HG03135 (cell line): ENCODE measurements around the gene MUCL1.
"Not testable (repeated sequence)": the region's sequence is repeated elsewhere in the genome, so short reads cannot be mapped to it uniquely, and the experiment has no call there.

Experiments used
- ATAC-seq: cut with Tn5 transposase; IDR thresholded peaks from one replicate; pipeline ENCODE4 v1.9.1; 2021; ENCODE audit warnings: mild to moderate bottlenecking, moderate library complexity; ENCODE audit not compliant: unreplicated experiment

Gene MUCL1, protein sequence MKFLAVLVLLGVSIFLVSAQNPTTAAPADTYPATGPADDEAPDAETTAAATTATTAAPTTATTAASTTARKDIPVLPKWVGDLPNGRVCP

DNA sequence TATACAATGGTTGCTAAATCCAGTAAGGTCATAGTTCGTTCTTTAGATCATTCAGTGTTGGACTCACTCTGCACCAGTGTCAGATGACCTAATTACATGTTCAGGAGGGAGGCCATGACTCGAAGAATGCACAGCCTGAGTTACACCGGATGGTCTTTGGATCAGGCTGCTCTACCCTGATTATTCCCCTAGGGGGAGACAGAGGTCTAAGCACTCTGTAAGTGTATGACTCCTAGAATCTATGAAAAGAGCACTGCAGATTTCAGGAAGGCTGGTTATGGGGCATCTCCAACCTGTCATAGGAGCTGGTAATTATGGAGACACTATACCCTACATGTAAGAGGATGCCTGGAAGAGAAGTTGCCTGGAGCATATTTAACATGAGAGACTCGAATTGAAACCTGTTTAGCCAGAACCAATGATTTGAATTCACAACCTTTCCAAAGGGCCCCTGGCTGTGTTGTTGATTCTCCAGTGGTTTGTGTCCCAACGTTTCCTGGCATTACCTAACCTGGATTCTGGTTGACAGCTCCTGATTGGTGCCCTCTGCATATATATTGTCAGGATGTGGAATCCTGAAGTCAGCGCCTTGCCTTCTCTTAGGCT, at the start of gene MUCL1:
Gene MUCL1 (plus strand): TSS at position 584 of the 606 bp plus-strand sequence. CDS start 67 bp downstream, outside the sequence.
- ATAC-seq = peak; percentile 98

DNA sequence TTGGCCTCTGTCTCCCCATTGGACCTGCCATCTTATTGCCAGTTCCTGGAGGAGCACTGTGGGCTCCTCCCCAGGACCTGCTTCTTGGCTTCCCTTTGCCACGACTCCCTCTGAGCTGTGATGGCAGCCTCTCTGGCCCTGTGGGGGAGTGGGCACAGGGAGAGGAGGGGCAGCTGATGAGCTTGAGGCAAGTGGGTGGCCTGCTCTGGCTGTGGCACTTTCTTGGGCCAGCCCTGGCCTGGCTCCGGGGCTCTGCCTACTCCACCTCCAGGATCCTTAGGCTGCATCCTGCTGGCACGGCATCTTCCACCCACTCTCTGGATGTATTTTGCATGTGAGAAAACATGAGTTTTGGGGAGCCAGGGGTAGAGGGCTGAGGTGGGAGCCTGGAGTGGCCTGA, 32.6 kb upstream of the MUCL1 start:
- ATAC-seq = no peak

DNA sequence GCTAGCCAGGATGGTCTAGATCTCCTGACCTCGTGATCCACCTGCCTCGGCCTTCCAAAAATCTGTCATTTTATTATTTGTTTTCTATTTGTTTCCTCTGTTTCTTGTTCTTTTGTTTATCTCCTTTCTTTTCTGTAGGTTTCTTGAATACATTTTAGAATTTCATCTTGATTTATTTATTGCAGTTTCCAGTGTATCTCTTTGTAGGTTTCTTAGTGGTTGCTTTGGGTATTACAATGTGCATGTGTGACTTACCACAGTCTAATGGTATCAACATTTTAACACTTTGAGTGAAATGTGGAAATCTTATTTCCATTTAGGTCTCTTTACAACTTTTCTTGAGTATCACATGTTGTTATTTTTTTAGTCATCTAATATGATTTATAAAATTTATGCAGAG, 29.9 kb upstream of the MUCL1 start:
- ATAC-seq = no peak

DNA sequence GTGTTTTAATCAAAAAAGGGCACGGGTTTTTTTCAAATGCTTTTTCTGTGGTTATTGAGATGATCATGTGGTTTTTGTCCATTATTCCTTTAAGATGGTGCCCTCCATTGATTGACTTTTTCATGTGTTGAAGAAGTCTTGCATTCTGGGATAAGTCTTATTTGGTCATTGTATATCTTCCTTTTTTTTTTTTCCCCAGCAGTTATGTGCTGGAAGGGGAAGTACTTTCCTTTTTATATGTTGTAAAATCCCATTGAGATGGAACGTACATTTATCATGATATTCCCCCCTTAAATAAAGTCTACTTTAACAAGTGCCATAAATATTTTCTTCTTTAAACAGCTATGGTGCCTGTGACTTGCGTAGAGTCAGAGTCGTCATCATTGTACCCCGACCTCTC, 24.8 kb upstream of the MUCL1 start:
- ATAC-seq = no peak

DNA sequence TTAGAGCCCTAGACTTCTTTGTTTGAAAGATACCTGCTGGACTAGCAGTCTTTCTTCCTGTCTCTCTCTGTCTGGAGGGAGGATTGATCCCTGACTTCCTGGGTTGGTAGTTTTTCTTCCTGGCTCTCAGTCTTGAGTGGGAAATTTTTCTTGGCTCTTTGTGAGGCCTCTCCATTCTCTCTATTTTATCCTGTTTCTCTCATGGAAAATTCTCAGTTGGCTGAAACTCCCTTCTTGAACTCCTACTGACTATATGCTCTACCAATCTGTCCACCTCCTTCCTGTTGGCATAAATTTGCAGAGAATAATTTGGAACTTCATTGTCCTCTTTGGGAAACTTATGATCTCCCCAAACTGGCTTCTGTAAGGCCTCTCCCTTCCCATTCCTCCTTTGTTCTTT, 24.1 kb upstream of the MUCL1 start:
- no peak for ATAC-seq

DNA sequence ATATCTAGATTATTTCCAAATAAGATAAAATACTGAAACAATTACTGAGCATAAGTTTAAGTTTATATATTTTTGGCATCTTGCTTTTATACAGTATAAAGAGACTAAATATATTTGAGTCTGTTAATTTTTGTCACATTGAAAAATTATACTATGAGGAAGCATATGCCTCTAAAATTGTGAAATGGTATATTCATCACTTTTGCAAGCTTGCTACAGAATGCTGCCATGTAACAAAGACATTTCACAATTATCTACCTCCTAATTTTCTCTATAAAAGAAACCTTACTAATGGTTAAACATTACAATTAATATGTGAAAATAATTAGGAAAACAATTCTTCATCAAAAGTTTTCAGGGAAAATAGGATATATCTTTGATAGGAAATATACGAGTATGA, 22.7 kb upstream of the MUCL1 start:
- no peak for ATAC-seq

DNA sequence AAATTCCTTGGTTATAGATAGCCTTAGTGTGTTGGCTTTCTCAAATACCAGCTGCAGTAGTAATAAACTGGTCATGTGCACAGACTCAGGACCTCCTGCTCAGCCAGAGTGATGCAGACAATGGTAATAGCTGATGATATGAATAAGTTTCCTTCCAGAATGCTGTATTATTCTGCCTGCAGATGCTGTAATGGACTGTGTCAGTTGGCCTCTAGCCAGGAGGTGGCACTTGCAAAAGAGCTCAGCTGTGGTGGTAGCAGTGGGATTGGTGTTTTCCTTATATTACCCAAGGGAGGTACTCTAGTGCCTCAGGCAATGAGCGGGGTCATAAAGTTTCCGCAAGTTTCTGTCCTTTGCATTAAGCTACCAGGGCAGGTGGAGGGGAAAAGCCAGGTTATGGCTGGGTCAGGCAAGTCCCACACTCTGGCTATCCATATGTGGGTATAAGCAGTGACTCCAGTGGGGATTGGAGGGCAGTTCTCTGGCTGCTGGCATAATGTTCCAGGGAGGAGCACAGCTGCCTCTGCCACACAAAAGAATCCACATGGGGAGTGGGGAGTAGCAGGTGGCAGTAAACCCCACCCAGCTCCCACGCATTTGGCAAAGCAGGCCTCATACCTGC, 14.0 kb upstream of the MUCL1 start:
- no peak for ATAC-seq

DNA sequence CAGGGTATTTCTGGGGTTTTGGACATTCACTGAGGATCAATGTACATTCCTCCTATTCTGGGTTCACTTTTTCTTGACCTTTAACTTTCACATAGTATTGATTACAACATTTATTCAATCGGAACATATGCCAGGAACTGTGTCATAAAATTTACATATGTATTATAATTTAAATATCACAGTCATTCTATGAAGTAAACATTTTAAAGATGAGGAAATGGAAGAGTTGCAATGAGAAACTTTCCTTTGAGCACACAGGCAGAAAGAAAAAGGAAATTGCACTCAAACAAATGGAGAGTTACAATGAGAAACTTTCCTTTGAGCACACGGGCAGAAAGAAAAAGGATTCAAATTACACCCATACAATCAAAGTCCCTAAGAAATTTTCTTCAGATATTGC, 3.1 kb downstream of the MUCL1 start:
- no peak for ATAC-seq

DNA sequence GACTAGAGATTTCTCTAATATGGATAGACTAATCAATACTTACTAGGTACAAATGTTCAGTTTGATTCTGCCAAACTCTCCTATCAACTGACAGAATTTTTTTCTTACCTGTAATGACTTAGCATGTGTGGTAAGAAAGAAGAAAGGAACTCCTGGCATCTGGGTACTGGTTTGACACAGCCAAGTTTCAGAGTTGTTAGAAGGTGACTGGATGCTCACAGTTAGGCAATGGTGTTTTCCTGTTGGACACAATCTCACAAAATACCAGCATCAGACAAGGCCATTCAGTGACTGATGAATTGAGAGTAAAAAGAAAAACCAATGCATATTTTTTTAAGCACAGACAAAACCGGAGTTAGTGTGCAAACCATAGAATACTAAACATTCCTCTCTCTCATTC, 4.2 kb downstream of the MUCL1 start:
- no peak for ATAC-seq

DNA sequence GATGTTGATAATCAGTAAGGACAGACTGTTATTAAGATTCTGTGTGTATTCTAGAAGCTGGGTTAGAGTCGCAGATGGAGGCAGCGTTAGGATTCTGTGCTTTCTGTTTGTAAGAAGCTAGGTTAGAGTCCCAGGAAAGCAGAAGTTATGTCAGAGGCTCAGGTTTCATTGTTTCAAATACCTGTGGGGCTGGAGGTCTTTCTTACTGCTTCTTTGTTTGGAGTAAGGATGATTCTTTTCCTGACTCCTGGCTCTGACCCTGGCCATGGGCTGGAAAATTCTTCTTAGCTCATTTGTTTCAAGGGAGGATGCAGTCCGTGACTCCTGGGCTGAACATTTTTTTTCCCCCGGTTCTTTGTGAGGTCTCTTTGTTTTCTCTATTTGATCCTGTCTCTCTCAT, 5.2 kb downstream of the MUCL1 start:
- no peak for ATAC-seq

DNA sequence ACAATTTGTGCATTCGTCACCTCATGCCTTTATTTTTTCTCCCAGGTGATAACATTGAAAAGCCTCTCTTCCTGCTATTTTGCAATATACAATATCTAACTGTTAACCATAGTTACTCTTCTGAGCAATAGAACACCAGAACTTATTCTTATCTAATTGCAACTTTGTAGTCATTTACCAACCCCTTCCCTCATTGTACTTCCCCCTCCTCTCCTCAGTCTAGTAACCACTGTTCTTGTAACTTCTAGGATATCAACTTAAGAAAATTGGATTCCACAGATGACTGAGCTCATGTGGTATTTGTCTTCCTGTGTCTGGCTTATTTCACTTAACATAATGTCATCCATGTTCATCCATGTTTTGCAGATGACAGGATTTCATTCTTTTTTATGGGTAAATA, 7.6 kb downstream of the MUCL1 start:
- no peak for ATAC-seq

DNA sequence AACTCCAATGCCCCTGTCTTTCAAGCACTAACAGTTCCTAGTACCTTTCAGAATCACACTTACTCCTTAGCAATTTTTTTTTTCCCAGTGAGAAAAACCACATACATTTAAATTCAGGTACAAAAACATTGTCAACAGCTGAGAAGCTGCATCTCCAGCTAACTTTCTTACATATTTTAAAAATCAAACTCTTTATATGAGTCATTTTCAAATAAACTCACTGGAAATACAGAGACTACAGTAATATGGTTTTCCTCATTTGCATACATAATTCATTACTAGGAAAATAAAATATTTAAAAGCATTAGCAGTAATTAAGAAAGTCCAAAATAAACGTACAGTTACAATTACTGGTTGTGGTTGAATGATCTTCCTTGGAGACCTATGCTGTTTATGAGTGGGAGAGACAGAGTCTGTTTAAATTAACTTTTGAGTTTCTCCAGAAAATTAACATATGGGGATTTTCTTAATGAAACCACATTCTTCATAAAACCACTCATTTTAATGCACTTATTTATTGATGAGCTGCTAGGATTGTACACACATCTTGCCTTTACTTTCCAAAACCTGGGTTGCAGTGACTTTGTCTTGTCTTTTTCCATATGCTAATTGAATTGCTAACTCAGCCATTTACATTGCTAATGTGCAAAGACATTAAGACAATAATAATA, 9.8 kb downstream of the MUCL1 start:
- ATAC-seq = no peak

DNA sequence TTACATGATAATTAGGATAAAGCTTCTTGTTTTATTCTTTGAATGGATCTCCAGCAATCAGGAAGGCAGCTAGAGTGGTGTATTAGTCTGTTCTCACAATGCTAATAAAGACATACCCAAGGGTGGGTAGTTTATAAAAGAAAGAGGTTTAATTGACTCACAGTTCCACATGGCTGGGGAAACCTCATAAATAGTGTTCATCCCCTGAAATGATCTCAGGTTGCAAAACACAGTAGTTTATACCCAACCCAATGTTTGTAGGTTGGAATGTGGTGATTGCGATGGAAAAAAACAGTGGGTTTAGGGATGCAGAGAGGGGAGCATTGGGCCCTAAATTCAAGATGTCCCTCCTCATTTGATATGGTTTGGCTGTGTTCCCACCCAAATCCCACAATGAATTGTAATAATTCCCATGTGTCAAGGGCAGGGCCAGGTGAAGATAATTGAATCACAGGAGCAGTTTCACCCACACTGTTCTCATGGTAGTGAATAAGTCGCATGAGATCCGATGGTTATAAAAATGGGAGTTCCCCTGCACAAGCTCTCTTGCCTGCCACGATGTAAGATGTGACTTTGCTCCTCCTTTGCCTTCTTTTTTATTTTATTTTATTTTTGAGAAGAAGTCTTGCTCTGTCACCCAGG, 11.5 kb downstream of the MUCL1 start:
- ATAC-seq = no peak

DNA sequence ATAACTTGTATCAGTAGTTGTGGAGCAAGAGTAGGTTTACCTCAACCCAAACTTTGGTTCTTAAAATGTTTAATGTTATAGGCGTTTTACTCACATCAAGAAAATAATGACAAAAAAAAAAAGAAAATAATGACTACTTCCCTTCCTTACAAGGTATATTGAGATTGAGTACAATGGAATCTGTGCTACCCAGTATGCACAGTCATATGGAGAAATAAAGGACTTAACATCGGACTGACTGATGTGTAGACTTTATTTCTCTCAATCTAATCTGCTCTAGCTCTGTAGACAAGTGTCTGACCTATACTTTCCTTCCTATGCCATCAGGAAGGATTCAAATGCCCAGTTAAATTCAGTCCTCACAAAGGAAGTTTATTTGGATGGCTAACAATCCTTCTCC, 14.4 kb downstream of the MUCL1 start:
- ATAC-seq = no peak

DNA sequence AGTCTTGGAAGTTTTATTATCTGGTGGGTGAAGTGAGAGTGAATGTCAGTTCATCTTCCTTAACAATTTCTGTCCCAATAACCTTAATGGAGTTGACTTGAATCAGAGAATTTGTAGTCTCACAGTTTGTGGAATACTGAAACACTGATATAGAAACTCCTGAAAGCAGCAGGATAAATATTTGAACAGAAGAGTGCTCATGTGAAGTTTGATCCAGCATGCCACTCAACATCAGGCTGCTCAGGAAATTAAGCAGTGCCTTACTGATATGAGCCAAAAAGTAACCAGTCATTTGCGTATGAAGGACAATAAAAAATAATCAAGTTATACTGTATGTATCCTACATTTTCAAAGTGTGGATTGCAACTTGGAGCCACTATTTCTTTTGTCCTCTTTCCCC, 15.7 kb downstream of the MUCL1 start:
- no peak for ATAC-seq

DNA sequence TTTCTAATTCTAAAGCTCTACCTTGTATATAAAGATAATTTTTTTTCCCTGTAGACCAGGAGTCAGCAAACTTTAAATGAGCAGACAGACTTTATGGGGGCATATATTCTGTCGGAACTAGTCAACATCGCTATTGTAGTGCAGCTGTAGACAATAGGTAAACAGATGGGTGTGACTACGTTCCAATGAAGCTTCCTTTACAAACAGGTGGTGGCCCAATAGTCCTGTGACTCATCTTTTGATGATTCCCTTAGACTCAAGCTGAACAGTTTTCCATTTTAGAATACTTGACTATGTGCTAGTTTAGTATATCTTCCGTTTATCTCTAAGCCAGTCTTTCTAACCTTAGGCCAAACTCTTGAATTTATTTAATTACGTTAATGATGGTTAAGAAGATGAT, 16.3 kb downstream of the MUCL1 start:
- ATAC-seq = no peak

DNA sequence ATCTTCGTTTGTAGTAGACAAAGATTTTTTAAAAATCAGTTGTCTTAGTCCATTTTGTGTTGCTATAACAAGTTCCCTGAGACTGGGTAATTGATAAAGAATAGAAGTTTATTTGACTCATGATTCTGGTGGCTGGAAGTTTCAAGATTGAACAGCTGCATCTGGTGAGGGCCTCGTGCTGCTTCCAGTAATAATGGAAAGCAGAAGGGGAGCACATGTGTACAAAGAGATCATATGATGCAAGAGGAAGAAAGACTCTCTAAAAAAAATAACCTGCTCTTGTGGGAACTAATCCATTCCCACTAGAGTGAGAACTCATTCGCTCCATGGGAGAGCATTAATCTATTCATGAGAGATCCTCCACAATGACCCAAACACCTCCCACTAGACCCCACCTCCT, 24.8 kb downstream of the MUCL1 start:
- no peak for ATAC-seq

DNA sequence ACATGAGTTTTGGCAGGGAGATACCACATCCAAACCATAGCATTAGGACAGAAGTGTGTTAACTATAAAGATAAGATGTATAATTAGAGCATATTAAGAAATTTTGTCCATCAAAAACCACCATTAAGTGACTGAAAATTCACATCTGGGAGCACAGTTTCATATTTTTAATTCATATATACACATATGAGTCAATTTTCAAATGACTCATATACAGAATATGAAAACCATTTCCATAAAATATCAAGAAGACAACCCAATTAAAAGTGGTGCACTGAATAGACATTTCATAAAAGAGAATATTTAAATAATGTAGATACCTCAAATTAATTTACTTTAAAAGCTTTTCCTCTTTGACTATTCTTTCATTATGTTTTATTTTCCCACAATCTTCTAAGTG, 25.3 kb downstream of the MUCL1 start:
- ATAC-seq = no peak

DNA sequence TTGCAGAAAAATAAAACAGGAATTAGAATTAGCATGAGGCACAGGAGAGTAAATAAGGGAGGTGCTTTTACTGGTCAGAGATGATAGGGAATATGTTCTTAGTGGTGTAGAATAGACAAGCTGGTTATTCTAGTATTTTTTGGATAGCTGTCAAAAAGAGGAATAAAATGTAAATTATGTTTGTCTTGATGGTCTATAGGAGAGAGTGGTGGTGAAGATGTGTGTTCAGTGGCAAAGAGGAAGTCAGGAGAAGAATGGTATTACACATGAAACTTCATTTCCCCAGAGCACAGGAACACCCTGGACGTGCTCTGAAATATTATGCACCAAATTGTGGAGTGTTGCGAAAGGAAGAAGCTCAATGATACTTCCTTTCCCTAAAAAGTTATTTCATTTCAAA, 27.8 kb downstream of the MUCL1 start:
- no peak for ATAC-seq

DNA sequence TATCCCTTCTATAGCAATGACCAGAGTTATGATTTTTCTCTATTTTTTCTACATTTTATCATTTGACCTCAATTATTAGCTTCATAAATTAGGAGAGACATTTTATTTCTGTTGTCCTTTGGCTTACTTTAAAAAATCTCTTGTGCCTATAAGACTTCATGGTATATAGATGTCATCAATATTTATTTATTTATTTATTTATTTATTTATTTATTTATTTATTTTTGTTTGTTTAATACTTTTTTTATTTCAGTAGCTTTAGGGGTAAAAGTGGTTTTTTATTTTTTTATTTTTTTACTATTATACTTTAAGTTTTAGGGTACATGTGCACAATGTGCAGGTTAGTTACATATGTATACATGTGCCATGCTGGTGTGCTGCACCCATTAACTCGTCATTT, 28.3 kb downstream of the MUCL1 start:
- ATAC-seq = not testable (repeated sequence)

DNA sequence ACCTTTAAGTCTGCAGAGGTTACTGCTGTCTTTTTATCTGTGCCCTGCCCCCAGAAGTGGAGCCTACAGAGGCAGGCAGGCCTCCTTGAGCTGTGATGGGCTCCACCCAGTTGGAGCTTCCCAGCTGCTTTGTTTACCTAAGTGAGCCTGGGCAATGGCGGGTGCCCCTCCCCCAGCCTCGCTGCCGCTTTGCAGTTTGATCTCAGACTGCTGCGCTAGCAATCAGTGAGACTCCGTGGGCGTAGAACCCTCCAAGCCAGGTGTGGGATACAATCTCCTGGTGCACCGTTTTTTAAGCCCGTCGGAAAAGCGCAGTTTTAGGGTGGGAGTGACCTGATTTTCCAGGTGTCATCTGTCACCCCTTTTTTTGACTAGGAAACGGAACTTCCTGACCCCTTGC, 34.1 kb downstream of the MUCL1 start:
- not testable (repeated sequence) for ATAC-seq

DNA sequence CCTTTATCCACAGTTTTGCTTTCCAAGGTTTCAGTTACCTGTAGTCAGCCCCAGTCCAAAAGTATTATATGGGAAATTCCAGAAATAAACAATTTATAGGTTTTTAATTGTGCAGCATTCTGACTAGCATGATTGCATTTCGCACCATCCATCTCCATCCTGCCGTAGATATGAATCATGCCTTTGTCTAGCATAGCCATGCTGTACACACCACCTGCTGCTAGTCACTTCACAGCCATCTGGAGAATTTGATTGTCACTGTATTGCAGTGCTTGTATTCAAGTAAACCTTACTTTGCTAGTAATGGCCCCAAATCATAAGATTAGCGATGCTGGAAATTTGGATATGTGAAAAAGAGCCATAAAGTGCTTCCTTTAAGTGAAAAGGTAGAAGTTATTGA, 36.0 kb downstream of the MUCL1 start:
- ATAC-seq = no peak
